ENCODE data around the gene SYT9. TPM values are rescaled to one million over a fixed set of nuclear protein-coding genes. Genes with fewer than 3 reads are reported as not detected.

The SYT9 gene
- total and polyA plus RNA-seq, 2 donors (not counting 3 experiments of a cell fraction or from before 2014, with no cell fraction given) = 0.23 TPM; not detected in 1

DNA sequence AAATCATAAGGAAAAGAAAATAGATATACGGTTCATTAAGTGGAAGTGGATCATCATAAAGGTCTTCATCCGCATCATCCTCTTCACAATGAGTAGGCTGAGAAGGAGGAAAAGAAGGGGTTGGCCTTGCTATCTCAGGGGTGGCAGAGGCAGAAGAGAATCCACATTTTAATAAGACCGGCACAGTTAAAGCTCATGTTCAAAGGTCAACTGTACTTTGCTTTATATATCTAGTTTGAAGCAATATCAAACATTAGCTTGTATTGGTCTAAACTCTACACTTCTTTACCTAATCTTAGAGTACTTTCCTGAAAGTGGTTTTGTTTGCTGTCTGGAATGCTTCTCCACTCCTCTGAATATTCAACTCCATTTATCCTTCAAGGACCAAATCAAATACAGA lies 256.4 kb downstream of the SYT9 start:
- H3K27me3 ChIP-seq (ENCODE audit: control insufficient read depth in 2 of 2, insufficient read depth in 2 of 2, low read length in 2 of 2) = peaks cover 7 to 16% of the 10 kb centered on the region in 2 experiments
- POLR2A ChIA-PET = no interaction called here
- BruUV-seq (replicated peaks) = no TSS peak
- intact Hi-C loops (cut with micrococcal nuclease) (no loop called here), dilution Hi-C loops (cut with MboI; ENCODE audit: extremely low pct_ligation_motif_present, low sequenced_read_pairs) (no loop called here)
- FAIRE-seq (no peak), DNase-seq (ENCODE audit: low read depth, low spot score) (no peak)
- no peak overlapping the region for H3K27ac ChIP-seq (ENCODE audit: insufficient read depth, low read depth, low read length)
- H3K4me1 ChIP-seq (ENCODE audit: control insufficient read depth, extremely low read depth, insufficient read depth, low read length) = no peaks in the 10 kb centered on the region
- no peaks in the 10 kb centered on the region for H3K9me3 ChIP-seq (replicated peaks; ENCODE audit: control insufficient read depth, insufficient read depth, low read length)
- TF ChIP-seq, protein P1, sequence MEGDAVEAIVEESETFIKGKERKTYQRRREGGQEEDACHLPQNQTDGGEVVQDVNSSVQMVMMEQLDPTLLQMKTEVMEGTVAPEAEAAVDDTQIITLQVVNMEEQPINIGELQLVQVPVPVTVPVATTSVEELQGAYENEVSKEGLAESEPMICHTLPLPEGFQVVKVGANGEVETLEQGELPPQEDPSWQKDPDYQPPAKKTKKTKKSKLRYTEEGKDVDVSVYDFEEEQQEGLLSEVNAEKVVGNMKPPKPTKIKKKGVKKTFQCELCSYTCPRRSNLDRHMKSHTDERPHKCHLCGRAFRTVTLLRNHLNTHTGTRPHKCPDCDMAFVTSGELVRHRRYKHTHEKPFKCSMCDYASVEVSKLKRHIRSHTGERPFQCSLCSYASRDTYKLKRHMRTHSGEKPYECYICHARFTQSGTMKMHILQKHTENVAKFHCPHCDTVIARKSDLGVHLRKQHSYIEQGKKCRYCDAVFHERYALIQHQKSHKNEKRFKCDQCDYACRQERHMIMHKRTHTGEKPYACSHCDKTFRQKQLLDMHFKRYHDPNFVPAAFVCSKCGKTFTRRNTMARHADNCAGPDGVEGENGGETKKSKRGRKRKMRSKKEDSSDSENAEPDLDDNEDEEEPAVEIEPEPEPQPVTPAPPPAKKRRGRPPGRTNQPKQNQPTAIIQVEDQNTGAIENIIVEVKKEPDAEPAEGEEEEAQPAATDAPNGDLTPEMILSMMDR (IDR thresholded peaks at IDR 0.05; ENCODE audit: extremely low read depth in 1 of 2, insufficient read depth in 1 of 2, low read depth in 1 of 2, low read length in 2 of 2) = no peak
- TF ChIP-seq, protein P2, sequence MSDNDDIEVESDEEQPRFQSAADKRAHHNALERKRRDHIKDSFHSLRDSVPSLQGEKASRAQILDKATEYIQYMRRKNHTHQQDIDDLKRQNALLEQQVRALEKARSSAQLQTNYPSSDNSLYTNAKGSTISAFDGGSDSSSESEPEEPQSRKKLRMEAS (IDR thresholded peaks at IDR 0.05; ENCODE audit: insufficient read depth, insufficient read length) = no peak
- TF ChIP-seq MYC (IDR thresholded peaks at IDR 0.05; ENCODE audit: low read depth, low read length) = no peak
- CTCF ChIA-PET = interaction anchor here (0.9 to 1.2 kb wide), 2 partner anchors 13 to 158 kb away, joined by 3 read pairs; no protein-coding TSS in a partner anchor
- no peaks in the 10 kb centered on the region for H3K9me1 ChIP-seq (replicated peaks; ENCODE audit: control insufficient read depth, extremely low read depth, insufficient read depth, low read length)
- H4K20me1 ChIP-seq (replicated peaks; ENCODE audit: control insufficient read depth, extremely low read depth, insufficient read depth, low read length) = no peaks in the 10 kb centered on the region
- no peaks in the 10 kb centered on the region for H3K79me2 ChIP-seq (ENCODE audit: control insufficient read depth, insufficient read depth, low read length)
- no peaks in the 10 kb centered on the region for H3K36me3 ChIP-seq (ENCODE audit: control insufficient read depth in 2 of 2, extremely low read depth in 1 of 2, insufficient read depth in 2 of 2, low read length in 2 of 2)
- H3K9ac ChIP-seq (replicated peaks; ENCODE audit: extremely low read depth, insufficient read depth, low read length) = no peak overlapping the region
- no peak overlapping the region for H3K4me2 ChIP-seq (ENCODE audit: insufficient read depth, low read length)
- no peak overlapping the region for H2AFZ ChIP-seq (ENCODE audit: low read depth, low read length)
- no peak overlapping the region for H3K4me3 ChIP-seq (replicated peaks in 1 of 3; ENCODE audit: insufficient read depth in 1 of 3, low read depth in 1 of 3, low read length in 3 of 3)

DNA sequence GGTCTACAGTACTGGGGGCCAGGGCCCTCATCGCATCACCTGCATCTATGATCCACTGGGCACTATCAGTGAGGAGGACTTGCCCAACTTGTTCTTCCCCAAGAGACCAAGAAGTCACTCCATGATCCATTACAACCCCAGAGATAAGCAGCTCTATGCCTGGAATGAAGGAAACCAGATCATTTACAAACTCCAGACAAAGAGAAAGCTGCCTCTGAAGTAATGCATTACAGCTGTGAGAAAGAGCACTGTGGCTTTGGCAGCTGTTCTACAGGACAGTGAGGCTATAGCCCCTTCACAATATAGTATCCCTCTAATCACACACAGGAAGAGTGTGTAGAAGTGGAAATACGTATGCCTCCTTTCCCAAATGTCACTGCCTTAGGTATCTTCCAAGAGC lies 258.3 kb downstream of the SYT9 start:
- CTCF ChIA-PET = interaction anchor here (1.9 to 2.5 kb wide), 2 partner anchors 61 to 147 kb away, joined by 7 read pairs; no protein-coding TSS in a partner anchor
- no peak for FAIRE-seq
- Histone ChIP-seq H3K4me3 (replicated peaks in 1 of 3; ENCODE audit: insufficient read depth in 1 of 3, low read depth in 1 of 3, low read length in 3 of 3) (no peak overlapping the region), H3K36me3 (ENCODE audit: control insufficient read depth in 2 of 2, extremely low read depth in 1 of 2, insufficient read depth in 2 of 2, low read length in 2 of 2) (no peaks in the 10 kb centered on the region), H3K27ac (ENCODE audit: insufficient read depth, low read depth, low read length) (no peak overlapping the region), H3K9me1 (replicated peaks; ENCODE audit: control insufficient read depth, extremely low read depth, insufficient read depth, low read length) (no peaks in the 10 kb centered on the region), H2AFZ (ENCODE audit: low read depth, low read length) (no peak overlapping the region), H4K20me1 (replicated peaks; ENCODE audit: control insufficient read depth, extremely low read depth, insufficient read depth, low read length) (no peaks in the 10 kb centered on the region), H3K4me2 (ENCODE audit: insufficient read depth, low read length) (no peak overlapping the region), H3K79me2 (ENCODE audit: control insufficient read depth, insufficient read depth, low read length) (no peaks in the 10 kb centered on the region), H3K9ac (replicated peaks; ENCODE audit: extremely low read depth, insufficient read depth, low read length) (no peak overlapping the region), H3K9me3 (replicated peaks; ENCODE audit: control insufficient read depth, insufficient read depth, low read length) (no peaks in the 10 kb centered on the region), H3K27me3 (ENCODE audit: control insufficient read depth in 2 of 2, insufficient read depth in 2 of 2, low read length in 2 of 2) (peaks cover 17 to 23% of the 10 kb centered on the region in 2 experiments), H3K4me1 (ENCODE audit: control insufficient read depth, extremely low read depth, insufficient read depth, low read length) (peaks cover 6% of the 10 kb centered on the region)
- POLR2A ChIA-PET = no interaction called here
- intact Hi-C loops (cut with micrococcal nuclease) = no loop called here
- no peak for DNase-seq (ENCODE audit: low read depth, low spot score)
- dilution Hi-C loops (cut with MboI; ENCODE audit: extremely low pct_ligation_motif_present, low sequenced_read_pairs) = no loop called here
- TF ChIP-seq POLR2A (IDR thresholded peaks at IDR 0.05; ENCODE audit: low read depth, low read length) (no peak), GATA2 (IDR thresholded peaks at IDR 0.05; ENCODE audit: insufficient read depth, insufficient read length, low read depth, low read length) (no peak), FOS (IDR thresholded peaks at IDR 0.05; ENCODE audit: borderline replicate concordance, insufficient read depth, low read length) (no peak), MYC (IDR thresholded peaks at IDR 0.05; ENCODE audit: low read depth, low read length) (no peak)
- BruUV-seq (replicated peaks) = no TSS peak

Measured in endothelial cell of umbilical vein (primary cell).